DOHH2 (cell line): ENCODE results near the gene WASL.

ENCODE experiments used
- EZH2phosphoT487 ChIP-seq: fragments of 200-600 bp; sonication (generic); IDR thresholded peaks from 2 replicates; pipeline ENCODE4 v1.6.1; 2017; ENCODE audit warnings: borderline replicate concordance, mild to moderate bottlenecking, antibody characterized with exemption, low read length, moderate library complexity, mixed read lengths
- TF ChIP-seq, protein P1 (sequence below): fragments of 200-600 bp; sonication (generic); IDR thresholded peaks from one replicate; pipeline ENCODE4 v1.5.1; 2014; ENCODE audit warnings: antibody characterized with exemption, mild to moderate bottlenecking, low read depth, low read length; ENCODE audit not compliant: poor library complexity, severe bottlenecking

DNA sequence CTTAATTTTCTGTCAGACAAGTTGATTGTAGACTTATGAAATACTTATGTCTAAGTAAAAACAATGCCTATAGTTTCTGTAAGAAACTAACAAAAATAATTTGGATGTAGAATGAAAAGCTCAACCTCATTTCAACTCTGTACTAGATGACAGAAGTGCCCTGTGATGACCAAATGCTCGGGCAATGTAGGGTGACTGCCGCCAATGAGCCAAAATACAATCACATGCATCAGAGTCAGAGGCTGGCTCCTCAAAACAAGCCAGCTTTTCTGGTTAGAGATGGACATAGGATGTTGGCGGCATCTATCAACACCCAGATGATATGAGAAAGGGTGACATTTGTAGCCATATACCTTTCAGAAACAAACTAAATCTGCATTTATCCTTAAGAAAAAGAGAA is 69.2 kb downstream of the WASL start:
- TF ChIP-seq, protein P1, sequence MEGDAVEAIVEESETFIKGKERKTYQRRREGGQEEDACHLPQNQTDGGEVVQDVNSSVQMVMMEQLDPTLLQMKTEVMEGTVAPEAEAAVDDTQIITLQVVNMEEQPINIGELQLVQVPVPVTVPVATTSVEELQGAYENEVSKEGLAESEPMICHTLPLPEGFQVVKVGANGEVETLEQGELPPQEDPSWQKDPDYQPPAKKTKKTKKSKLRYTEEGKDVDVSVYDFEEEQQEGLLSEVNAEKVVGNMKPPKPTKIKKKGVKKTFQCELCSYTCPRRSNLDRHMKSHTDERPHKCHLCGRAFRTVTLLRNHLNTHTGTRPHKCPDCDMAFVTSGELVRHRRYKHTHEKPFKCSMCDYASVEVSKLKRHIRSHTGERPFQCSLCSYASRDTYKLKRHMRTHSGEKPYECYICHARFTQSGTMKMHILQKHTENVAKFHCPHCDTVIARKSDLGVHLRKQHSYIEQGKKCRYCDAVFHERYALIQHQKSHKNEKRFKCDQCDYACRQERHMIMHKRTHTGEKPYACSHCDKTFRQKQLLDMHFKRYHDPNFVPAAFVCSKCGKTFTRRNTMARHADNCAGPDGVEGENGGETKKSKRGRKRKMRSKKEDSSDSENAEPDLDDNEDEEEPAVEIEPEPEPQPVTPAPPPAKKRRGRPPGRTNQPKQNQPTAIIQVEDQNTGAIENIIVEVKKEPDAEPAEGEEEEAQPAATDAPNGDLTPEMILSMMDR: no peak
- no peak for TF ChIP-seq EZH2phosphoT487
